Endothelial cell of umbilical vein (primary cell): ENCODE results near the gene GIMAP8.

Experiments
- JUN ChIP-seq: IDR thresholded peaks from 2 replicates; pipeline ENCODE4 v1.6.1; 2011; ENCODE audit warnings: borderline replicate concordance, low read depth; ENCODE audit not compliant: insufficient read length, insufficient read depth
- POLR2A ChIP-seq: IDR thresholded peaks from 2 replicates; pipeline ENCODE4 v1.6.1; 2012; ENCODE audit warnings: low read depth, mild to moderate bottlenecking, control low read depth, low read length
- POLR2AphosphoS5 ChIP-seq: IDR thresholded peaks from 2 replicates; pipeline ENCODE4 v1.6.1; 2012; ENCODE audit warnings: low read depth, mild to moderate bottlenecking, control low read depth, low read length, moderate library complexity; ENCODE audit not compliant: insufficient read depth
- TF ChIP-seq, protein P1 (sequence below), 2 donors: IDR thresholded peaks; 1 replicate in 1 of 2; 2 replicates in 1 of 2; pipeline ENCODE4 v1.5.1; 2011; ENCODE audit warnings: low read length in 2 of 2, mild to moderate bottlenecking in 2 of 2, moderate library complexity in 2 of 2, control low read depth in 1 of 2, inconsistent platforms in 1 of 2, low read depth in 1 of 2; ENCODE audit not compliant: insufficient read depth in 1 of 2; ENCODE audit errors: extremely low read depth in 1 of 2

DNA sequence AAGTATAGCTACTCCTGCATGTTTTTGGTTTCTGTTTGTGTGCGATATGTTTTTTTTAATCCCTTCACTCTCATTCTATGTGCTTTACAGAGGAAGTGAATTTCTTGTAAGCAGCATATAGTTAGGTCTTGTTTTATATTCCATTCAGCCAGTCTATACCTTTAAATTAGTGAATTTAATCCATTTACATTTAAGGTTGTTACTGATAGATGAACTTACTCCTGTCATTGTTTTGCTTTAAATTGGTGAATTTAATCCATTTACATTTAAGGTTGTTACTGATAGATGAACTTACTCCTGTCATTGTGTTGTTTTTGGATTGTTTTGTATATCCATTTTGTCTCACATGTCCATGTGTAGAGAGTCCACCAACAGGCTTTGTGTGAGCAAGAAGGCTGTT lies 11.1 kb downstream of the GIMAP8 start:
- no peak for TF ChIP-seq JUN
- TF ChIP-seq, protein P1, sequence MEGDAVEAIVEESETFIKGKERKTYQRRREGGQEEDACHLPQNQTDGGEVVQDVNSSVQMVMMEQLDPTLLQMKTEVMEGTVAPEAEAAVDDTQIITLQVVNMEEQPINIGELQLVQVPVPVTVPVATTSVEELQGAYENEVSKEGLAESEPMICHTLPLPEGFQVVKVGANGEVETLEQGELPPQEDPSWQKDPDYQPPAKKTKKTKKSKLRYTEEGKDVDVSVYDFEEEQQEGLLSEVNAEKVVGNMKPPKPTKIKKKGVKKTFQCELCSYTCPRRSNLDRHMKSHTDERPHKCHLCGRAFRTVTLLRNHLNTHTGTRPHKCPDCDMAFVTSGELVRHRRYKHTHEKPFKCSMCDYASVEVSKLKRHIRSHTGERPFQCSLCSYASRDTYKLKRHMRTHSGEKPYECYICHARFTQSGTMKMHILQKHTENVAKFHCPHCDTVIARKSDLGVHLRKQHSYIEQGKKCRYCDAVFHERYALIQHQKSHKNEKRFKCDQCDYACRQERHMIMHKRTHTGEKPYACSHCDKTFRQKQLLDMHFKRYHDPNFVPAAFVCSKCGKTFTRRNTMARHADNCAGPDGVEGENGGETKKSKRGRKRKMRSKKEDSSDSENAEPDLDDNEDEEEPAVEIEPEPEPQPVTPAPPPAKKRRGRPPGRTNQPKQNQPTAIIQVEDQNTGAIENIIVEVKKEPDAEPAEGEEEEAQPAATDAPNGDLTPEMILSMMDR (IDR thresholded peaks at IDR 0.05; ENCODE audit: extremely low read depth in 1 of 2, insufficient read depth in 1 of 2, low read depth in 1 of 2, low read length in 2 of 2) = no peak
- no peak for TF ChIP-seq POLR2A
- TF ChIP-seq POLR2AphosphoS5 = no peak
